ENCODE data around the gene WDFY4. TPM values are rescaled to one million over a fixed set of nuclear protein-coding genes. Genes with fewer than 3 reads are reported as not detected.

Gene WDFY4
- total RNA-seq, 1 donor from 2014 or later, result 10.1 TPM

- no peak for DNase-seq (ENCODE audit: low spot score)
These were observed 103.9 kb downstream of the WDFY4 start for GRCh38 chr10:48788554-48788953.

DNA sequence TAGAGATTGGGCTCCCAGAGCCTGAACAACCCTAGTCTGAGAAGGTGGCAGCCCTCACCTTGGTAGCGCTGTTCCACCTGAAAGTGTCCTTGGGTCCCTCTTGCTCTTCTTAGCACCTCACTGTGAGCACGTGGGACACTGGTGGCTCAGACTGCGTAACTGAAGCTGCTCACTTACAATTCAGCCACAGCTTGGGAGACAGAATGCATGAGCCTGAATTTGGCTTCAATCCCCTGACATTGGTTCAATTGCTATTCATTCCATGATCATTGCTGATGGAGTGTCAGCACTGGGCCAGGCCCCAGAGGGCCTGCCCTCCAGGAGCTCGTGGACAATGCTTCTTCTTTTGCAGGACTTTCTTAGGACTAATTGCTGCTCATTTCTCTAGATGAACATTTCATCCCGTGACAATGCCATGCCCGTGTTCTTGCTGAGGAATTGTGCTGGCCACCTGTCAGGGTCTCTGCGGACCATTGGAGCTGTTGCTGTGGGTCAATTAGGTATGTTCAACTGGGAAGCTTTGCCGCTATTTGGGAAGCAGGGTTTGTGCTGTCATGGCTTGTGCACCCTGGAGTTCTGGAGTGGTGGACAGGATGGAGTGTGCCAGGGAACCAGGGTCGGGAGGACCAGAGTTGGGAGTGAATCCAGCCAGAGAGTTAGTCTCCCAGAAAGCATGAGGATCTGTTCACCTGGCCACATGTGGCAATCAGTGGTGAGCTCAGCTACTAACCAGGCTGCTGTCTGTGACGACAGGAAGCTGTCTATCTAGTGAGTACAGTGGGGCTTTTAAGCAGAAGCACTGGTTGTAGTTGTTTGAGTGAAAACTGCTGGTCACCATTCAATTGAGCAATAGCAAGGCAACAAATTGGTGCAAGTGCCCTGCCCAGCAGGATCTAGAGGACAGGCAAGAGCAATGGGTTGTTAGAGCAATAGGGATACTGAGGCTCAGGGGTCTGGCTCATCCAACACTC lies 105.1 kb downstream of the WDFY4 start:
- DNase-seq (ENCODE audit: low spot score), result no peak

DNA sequence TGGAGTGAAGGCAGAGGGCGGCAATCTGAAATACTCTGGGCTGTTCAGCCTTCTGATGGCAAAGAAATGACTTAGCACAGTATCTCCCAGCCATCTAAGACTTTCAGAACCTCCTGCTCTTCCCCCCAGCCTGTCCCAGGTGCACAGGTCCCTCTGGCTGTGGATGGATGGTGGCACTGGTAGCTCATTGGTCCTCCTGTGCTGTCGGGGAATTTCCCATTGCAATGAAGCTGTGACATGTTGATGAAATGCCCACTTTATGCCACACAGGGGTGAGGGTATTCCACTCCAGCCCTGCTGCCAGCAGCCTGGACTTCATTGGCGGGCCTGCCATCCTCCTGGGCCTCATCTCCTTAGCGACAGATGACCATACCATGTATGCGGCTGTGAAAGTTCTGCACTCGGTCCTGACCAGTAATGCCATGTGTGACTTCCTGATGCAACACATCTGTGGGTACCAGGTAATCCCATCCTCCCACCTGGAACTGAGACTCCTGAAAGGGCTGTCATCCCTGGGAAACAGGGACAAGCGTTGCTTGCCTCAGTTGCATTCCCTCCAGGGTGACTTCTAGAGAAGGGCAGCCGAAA lies 105.9 kb downstream of the WDFY4 start:
- no peak for DNase-seq (ENCODE audit: low spot score)

- DNase-seq (ENCODE audit: low spot score), result no peak
These were observed 106.7 kb downstream of the WDFY4 start for GRCh38 chr10:48791267-48791928.

- no peak for DNase-seq (ENCODE audit: low spot score)
These were observed 107.4 kb downstream of the WDFY4 start for GRCh38 chr10:48792121-48792520.

DNA sequence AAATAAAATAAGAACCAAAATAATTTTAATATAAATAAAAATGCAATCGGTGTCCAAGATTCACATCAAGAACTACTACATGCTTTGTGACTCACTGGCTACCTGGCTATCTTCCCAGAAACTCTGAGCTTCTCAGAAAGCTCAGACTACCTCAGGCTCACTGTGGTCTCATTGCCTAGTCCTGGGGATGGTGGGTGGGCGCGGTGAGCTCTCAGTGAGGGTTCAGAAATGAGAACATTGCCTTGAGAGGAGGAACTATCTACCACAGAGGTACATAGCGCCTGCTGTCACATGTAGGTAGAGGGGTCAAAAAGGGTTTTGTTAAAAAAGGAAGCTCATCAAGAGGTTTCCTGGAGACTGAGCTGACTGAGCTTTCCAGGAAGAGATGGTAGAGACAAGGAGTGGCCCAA lies 108.0 kb downstream of the WDFY4 start:
- DNase-seq (ENCODE audit: low spot score), result no peak

DNA sequence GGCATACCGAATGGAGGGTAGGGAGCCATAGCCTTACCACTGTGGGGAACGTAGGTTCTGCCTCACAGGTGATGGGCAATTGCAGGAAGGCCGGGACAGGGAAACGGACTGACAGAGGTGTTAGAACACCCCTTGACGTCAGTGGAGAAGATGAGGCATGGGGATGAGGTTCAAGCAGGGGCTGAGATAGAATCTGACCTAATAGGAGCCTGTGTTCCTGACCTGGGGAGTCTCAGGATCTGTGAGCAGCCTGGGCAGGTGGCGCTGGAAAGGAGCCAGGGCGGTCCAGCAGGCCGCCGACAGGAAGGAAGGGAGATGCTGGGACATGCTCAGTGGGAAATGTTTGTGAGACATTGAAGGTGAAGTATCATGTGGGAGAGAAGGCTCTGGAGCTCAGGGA lies 109.4 kb downstream of the WDFY4 start:
- no peak for DNase-seq (ENCODE audit: low spot score)

GRCh38 chr10:48796713-48797245 lies 112.1 kb downstream of the WDFY4 start:
- no peak for DNase-seq (ENCODE audit: low spot score)

DNA sequence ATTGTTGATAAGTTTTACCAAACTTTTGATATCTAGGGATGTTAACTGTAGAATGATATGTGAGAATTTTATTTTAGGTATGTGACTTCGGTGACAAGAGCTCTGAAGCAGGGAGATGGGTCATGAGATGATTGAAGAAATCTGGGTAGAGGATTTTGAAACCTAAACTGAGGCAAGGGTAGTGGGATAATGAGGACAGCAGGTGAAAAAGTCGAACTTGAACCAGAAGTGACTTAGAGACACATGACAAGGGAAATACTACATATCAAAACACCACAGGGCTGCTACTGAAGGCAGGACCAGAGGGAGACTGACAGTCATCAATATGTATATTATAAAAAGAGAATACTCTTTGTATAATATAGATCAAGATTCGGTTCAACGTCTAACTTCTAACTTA lies 113.2 kb downstream of the WDFY4 start:
- no peak for DNase-seq (ENCODE audit: low spot score)

DNA sequence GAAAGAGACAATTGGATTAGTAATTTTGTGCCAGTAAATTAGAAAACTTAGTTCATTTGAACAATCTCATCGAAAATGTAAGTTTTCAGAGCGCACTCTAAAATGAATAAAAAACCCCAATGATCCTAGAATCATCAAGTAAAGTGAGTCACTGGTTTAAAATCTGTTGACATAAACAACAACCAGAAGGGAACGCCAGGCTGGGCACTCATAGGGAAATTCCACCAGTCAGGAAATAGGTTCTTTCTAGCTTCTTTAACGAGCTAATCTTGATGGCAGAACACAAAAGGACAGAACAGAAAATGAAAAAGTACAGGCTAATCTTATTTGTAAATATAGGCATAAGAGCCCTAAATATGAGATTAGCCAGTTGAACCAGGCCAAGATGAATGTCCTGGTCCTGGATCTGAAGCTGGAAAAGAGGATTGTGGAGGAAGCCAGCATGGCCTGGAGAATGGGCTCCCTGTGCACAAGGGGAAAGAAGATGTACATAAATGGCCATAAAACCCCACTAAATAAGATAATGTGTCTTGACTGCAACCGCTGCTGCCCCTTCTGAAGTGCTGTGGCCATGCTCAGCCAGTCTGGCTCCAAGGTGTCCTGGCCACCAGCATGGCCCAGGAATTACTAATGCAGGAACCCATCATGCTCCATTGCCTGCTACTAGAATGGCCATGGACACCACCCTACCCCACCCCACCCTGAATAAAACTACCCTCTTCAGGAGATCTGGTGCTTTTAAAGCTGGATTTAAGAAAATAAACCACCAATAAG lies 114.0 kb downstream of the WDFY4 start:
- DNase-seq (ENCODE audit: low spot score), result no peak

- DNase-seq (ENCODE audit: low spot score), result no peak
These were observed 114.8 kb downstream of the WDFY4 start for GRCh38 chr10:48799341-48800006.

GRCh38 chr10:48800007-48800675 lies 115.5 kb downstream of the WDFY4 start:
- no peak for DNase-seq (ENCODE audit: low spot score)

DNA sequence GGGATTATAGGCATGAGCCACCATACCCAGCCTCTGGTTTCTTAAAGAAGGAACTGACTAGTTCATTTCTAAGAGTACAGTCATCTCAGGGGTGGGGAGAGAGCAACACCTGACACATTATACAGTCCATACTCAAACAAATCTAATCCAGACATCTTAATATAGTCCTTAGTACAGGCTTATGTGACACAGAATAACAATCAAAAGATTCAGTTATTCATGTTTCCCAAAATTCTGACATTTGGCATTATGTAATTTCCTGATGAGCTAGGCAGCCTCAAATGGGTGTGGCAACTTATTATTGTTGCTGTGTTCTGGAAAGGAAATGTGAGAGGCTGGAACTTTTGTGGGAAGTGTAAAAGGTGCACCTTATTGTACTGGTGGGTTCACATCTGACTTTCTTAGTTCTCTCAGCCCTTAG lies 116.3 kb downstream of the WDFY4 start:
- no peak for DNase-seq (ENCODE audit: low spot score)

- no peak for DNase-seq (ENCODE audit: low spot score)
These were observed 118.0 kb downstream of the WDFY4 start for GRCh38 chr10:48802611-48803071.

GRCh38 chr10:48803801-48804584 lies 119.3 kb downstream of the WDFY4 start:
- DNase-seq (ENCODE audit: low spot score), result no peak

- no peak for DNase-seq (ENCODE audit: low spot score)
These were observed 120.1 kb downstream of the WDFY4 start for GRCh38 chr10:48804740-48805182.

GRCh38 chr10:48805411-48805810 lies 120.7 kb downstream of the WDFY4 start:
- DNase-seq (ENCODE audit: low spot score), result no peak

- DNase-seq (ENCODE audit: low spot score), result no peak
These were observed 121.2 kb downstream of the WDFY4 start for GRCh38 chr10:48805848-48806247.

- no peak for DNase-seq (ENCODE audit: low spot score)
These were observed 121.7 kb downstream of the WDFY4 start for GRCh38 chr10:48806342-48806741.

Measured in mesenteric fat pad (tissue), 1 donor.